Esophagus squamous epithelium (tissue), 5 donors: ENCODE measurements around the gene CEP20. TPM values are rescaled to one million over a fixed set of nuclear protein-coding genes. Genes with fewer than 3 reads are reported as not detected.
A peak's percentile ranks its signal among the peaks of the same experiment; 100 is the strongest.

ENCODE experiments used
- DNase-seq: peaks from one replicate; lab custom pipeline; 2025; lab: John Stamatoyannopoulos, UW
- H3K27ac ChIP-seq, 4 donors: fragments of 200-600 bp; sonication (generic); one replicate each; pipeline ENCODE4 v1.5.1; 2016 to 2019; ENCODE audit warnings: mild to moderate bottlenecking in 1 of 4
- H3K27me3 ChIP-seq, 4 donors: fragments of 200-600 bp; sonication (generic); 1 replicate in 3 of 4; 2 replicates in 1 of 4; pipeline versions ENCODE4 v1.5.1 to v1.6.0; 2017 to 2021; ENCODE audit warnings: antibody characterized with exemption in 1 of 4
- H3K36me3 ChIP-seq, 3 donors: fragments of 200-600 bp; sonication (generic); one replicate each; pipeline ENCODE4 v1.5.1; 2016 to 2019
- H3K4me1 ChIP-seq, 3 donors: fragments of 200-600 bp; sonication (generic); one replicate each; pipeline ENCODE4 v1.5.1; 2017 to 2019
- H3K4me3 ChIP-seq, 4 donors: fragments of 200-600 bp; sonication (generic); 1 replicate in 3 of 4; 2 replicates in 1 of 4; pipeline ENCODE4 v1.5.1; 2016 to 2019; ENCODE audit warnings: mild to moderate bottlenecking in 2 of 4, moderate library complexity in 1 of 4
- H3K9me3 ChIP-seq, 3 donors: fragments of 200-600 bp; sonication (generic); one replicate each; pipeline ENCODE4 v1.5.1; 2016 to 2019
- CTCF ChIP-seq, 6 experiments: fragments of 450-650 bp in 4 of 6; fragments of 200-600 bp in 2 of 6; sonication (generic) in 2 of 6; IDR thresholded peaks; one replicate each; pipeline ENCODE4 v1.5.1; 2016 to 2019; ENCODE audit warnings: antibody characterized with exemption in 6 of 6, mild to moderate bottlenecking in 4 of 6, moderate library complexity in 4 of 6
- POLR2A ChIP-seq, 4 donors: fragments of 450-650 bp; IDR thresholded peaks; one replicate each; pipeline ENCODE4 v1.6.1; 2017; ENCODE audit warnings: antibody characterized with exemption in 4 of 4, mild to moderate bottlenecking in 4 of 4, moderate library complexity in 3 of 4
- WGBS, 2 donors: methylation state at CpG; one replicate each; pipeline ENCODE4 v1.1.5; 2018; 5-methylcytosine and 5-hydroxymethylcytosine counted together
- intact Hi-C: fragments of 100-400 bp; cut with DNase I; formaldehyde crosslinking; loops from one replicate; pipeline ENCODE4 v1.15.0; 2022
- total RNA-seq, 4 donors: library from RNA; depleted of rRNA; stranded (reverse); fragments of >200 nt; gene quantifications; one replicate each; pipeline ENCODE4 v1.1.0, GENCODE V29; 2016
- donor health status: DM: yes; HTN: yes; CAD: no.

CEP20 gene
- total RNA-seq, 4 donors from 2014 or later: 36.1 to 74.3 (median 42.5) TPM

GRCh38 chr16:15898654-15899053, 10.3 kb upstream of the CEP20 start:
- no peak overlapping the region for H3K4me3 ChIP-seq
- intact Hi-C loops: no loop called here
- DNase-seq: no peak

GRCh38 chr16:15897834-15898254, 9.4 kb upstream of the CEP20 start:
- Histone ChIP-seq H3K4me1 (peaks cover 7 to 77% (median 12%) of the 10 kb centered on the region in 3 donors), H3K9me3 (no peaks in the 10 kb centered on the region), H3K27ac (no peak overlapping the region), H3K4me3 (no peak overlapping the region), H3K36me3 (no peaks in the 10 kb centered on the region), H3K27me3 (no peaks in the 10 kb centered on the region)
- TF ChIP-seq POLR2A (IDR thresholded peaks at IDR 0.05): no peak
- no peak for TF ChIP-seq CTCF (IDR thresholded peaks at IDR 0.05)
- intact Hi-C loops: no loop called here
- DNase-seq: no peak
- 28 to 45% methylated on average over 5 of the region's 5 CpGs for WGBS, 2 donors

More at GRCh38 chr16:15898654-15899053, 10.3 kb upstream of the CEP20 start:
- no peaks in the 10 kb centered on the region for H3K9me3 ChIP-seq
- H3K36me3 ChIP-seq: no peaks in the 10 kb centered on the region
- TF ChIP-seq CTCF (IDR thresholded peaks at IDR 0.05): no peak
- no peak for TF ChIP-seq POLR2A (IDR thresholded peaks at IDR 0.05)
- H3K27me3 ChIP-seq: no peaks in the 10 kb centered on the region
- H3K4me1 ChIP-seq: peaks cover 7 to 70% (median 12%) of the 10 kb centered on the region in 3 donors
- H3K27ac ChIP-seq: peak overlapping the region in 1 of 4 donors; percentile 79
- WGBS, 2 donors: 98% methylated on average over 6 of the region's 6 CpGs; no CpG with 5 or more reads in 1 of the 2 donors

DNA sequence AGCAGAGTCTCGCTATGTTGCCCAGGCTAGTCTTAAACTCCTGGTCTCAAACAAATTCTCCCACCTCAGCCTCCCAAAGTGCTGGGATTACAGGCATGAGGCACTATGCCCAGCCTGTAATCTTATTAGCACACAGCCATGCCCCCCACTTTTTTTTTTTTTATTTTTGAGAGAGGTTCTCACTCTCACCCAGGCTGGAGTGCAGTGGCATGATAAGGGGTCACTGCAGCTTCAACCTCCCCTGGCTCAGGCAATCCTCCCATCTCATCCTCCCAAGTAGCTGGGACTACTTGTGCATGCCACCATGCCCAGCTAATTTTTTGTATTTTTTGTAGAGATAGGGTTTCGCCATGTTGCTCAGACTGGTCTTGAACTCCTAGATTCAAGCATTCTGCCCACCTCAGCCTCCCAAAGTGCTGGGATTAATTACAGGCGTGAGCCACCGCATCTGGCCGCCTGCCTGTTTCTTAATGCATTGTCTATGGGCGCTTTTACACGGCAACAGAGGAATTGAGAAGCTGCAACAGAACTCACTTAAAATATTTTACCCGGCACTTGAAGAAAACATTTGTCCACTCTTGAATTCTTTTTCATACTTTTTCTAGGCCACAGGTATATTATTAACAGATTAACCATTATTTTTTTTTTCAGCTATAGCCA, 8.8 kb upstream of the CEP20 start:
- Histone ChIP-seq H3K27ac (no peak overlapping the region), H3K27me3 (no peaks in the 10 kb centered on the region), H3K36me3 (no peaks in the 10 kb centered on the region), H3K4me3 (no peak overlapping the region), H3K9me3 (no peaks in the 10 kb centered on the region), H3K4me1 (peaks cover 7 to 77% (median 12%) of the 10 kb centered on the region in 3 donors)
- intact Hi-C loops: no loop called here
- no peak for DNase-seq
- TF ChIP-seq POLR2A (IDR thresholded peaks at IDR 0.05) (no peak), CTCF (IDR thresholded peaks at IDR 0.05) (no peak)
- 66 to 72% methylated on average over 8 of the region's 8 CpGs for WGBS, 2 donors

DNA sequence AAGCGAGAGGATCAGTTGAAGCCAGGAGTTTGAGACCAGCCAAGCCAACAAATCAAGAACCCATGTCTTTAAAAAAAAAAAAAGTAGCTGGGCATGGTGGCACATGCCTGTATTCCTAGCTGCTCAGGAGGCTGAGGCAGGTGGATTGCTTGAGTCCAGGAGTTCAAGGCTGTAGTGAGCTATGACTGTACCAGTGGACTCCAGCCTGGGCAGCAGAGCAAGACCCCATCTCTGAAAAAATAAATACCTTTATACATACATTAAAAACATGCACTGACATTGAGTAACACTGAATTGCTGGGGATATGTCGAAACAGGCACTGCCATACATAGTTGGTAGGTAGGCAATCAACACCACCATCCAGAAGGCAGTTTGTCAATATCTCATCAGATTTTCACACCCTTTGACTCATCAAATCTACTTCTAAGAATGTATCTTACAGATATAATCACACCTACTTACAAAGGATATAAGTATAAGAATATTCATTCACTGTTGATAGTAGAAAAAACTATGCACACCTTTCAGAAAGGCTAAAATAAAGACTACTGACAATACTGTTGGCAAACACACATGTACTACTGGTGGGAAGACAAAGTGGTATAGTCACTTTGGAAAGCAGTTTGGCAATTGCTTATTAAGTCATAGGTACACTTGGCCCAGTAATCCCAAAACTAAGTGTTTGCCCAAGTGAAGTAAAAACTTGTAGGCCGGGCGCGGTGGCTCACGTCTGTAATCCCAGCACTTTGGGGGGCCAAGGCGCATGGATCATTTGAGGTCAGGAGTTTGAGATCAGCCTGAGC, 6.4 kb upstream of the CEP20 start:
- Histone ChIP-seq H3K4me1 (peaks cover 4 to 64% (median 10%) of the 10 kb centered on the region in 3 donors), H3K4me3 (no peak overlapping the region), H3K27me3 (no peaks in the 10 kb centered on the region), H3K36me3 (no peaks in the 10 kb centered on the region), H3K27ac (peak overlapping the region; percentile 63 to 83 (median 76)), H3K9me3 (no peaks in the 10 kb centered on the region)
- TF ChIP-seq CTCF (IDR thresholded peaks at IDR 0.05): no peak
- no peak for TF ChIP-seq POLR2A (IDR thresholded peaks at IDR 0.05)
- no peak for DNase-seq
- intact Hi-C loops: no loop called here
- 50 to 73% methylated on average over 7 of the region's 7 CpGs for WGBS, 2 donors

GRCh38 chr16:15891508-15891907, 3.1 kb upstream of the CEP20 start:
- Histone ChIP-seq H3K27me3 (no peaks in the 10 kb centered on the region), H3K4me1 (peaks cover 21 to 63% (median 22%) of the 10 kb centered on the region in 3 donors), H3K9me3 (no peaks in the 10 kb centered on the region), H3K27ac (peak overlapping the region in 2 of 4 donors; percentile 33 to 40), H3K4me3 (no peak overlapping the region), H3K36me3 (no peaks in the 10 kb centered on the region)
- 80 to 91% methylated on average over 3 of the region's 3 CpGs for WGBS, 2 donors
- intact Hi-C loops: no loop called here
- TF ChIP-seq POLR2A (IDR thresholded peaks at IDR 0.05) (no peak), CTCF (IDR thresholded peaks at IDR 0.05) (no peak)
- no peak for DNase-seq
